T-cell (primary cell): ENCODE results near the gene POLR3A. TPM values are rescaled to one million over a fixed set of nuclear protein-coding genes. Genes with fewer than 3 reads are reported as not detected.

Source experiments
- ATAC-seq, 4 experiments: fragments of 200-7000 bp in 3 of 4; fragments of 150-1000 bp in 1 of 4; cut with Tn5 transposase; replicated peaks in 1 of 4; 1 replicate in 3 of 4; 2 replicates in 1 of 4; pipeline ENCODE4 v1.10.0; 2021; ENCODE audit warnings: moderate library complexity in 3 of 4, mild to moderate bottlenecking in 2 of 4, moderate number of reproducible peaks in 1 of 4
- CTCF ChIA-PET, 2 donors: fragments of 300-600 bp; sonication (Branson Sonifier 250); formaldehyde crosslinking; loops; one replicate each; lab custom pipeline; 2022; ENCODE audit warnings: antibody characterized with exemption in 2 of 2; lab: Charles Lee
- POLR2A ChIA-PET, 2 donors: fragments of 300-600 bp; sonication (Branson Sonifier 250); formaldehyde crosslinking; loops; one replicate each; lab custom pipeline; 2022; ENCODE audit warnings: antibody characterized with exemption in 2 of 2; lab: Charles Lee
- DNase-seq, 35 experiments: peaks; one replicate each; pipeline versions ENCODE4 v3.0.0 to v3.0.0-alpha.2; 2013 to 2023
- H3K27ac ChIP-seq: one replicate; pipeline ENCODE4 v1.5.1; 2013; ENCODE audit warnings: low read length
- H3K27me3 ChIP-seq, 2 experiments: replicated peaks in 1 of 2; 1 replicate in 1 of 2; 2 replicates in 1 of 2; pipeline versions ENCODE4 v1.6.1 to v1.7.0; 2013; ENCODE audit warnings: low read length in 1 of 2, mixed read lengths in 1 of 2; ENCODE audit not compliant: control insufficient read depth in 2 of 2, insufficient read depth in 2 of 2; ENCODE audit errors: extremely low read depth in 1 of 2
- H3K36me3 ChIP-seq, 2 donors: 1 replicate in 1 of 2; 2 replicates in 1 of 2; pipeline versions ENCODE4 v1.6.1 to v1.7.0; 2013; ENCODE audit warnings: low read length in 1 of 2; ENCODE audit not compliant: control insufficient read depth in 2 of 2, insufficient read depth in 1 of 2; ENCODE audit errors: extremely low read depth in 1 of 2
- H3K4me1 ChIP-seq, 2 experiments: 1 replicate in 1 of 2; 2 replicates in 1 of 2; pipeline versions ENCODE4 v1.6.1 to v1.7.0; 2013; ENCODE audit warnings: low read length in 2 of 2, mixed read lengths in 1 of 2; ENCODE audit not compliant: insufficient read depth in 2 of 2, control insufficient read depth in 1 of 2; ENCODE audit errors: extremely low read depth in 1 of 2
- H3K4me3 ChIP-seq, 2 donors: 1 replicate in 1 of 2; 2 replicates in 1 of 2; pipeline versions ENCODE4 v1.5.1 to v1.7.0; 2013; ENCODE audit warnings: mild to moderate bottlenecking in 2 of 2, low read length in 1 of 2, moderate library complexity in 1 of 2; ENCODE audit not compliant: control insufficient read depth in 1 of 2; ENCODE audit errors: extremely low read depth in 1 of 2
- H3K9me3 ChIP-seq: 2 replicates; pipeline ENCODE4 v1.7.0; 2013
- H3K27ac Mint-ChIP-seq, 2 donors: one replicate each; pipeline ENCODE4 v1.8.0; 2020 to 2021; ENCODE audit warnings: mild to moderate bottlenecking in 2 of 2, mixed read lengths in 2 of 2
- H3K27me3 Mint-ChIP-seq, 2 donors: one replicate each; pipeline ENCODE4 v1.8.0; 2021 to 2022; ENCODE audit warnings: mixed read lengths in 2 of 2
- H3K36me3 Mint-ChIP-seq: one replicate; pipeline ENCODE4 v1.8.0; 2021; ENCODE audit warnings: mixed read lengths
- H3K4me1 Mint-ChIP-seq, 3 donors: one replicate each; pipeline ENCODE4 v1.8.0; 2020 to 2022; ENCODE audit warnings: mixed read lengths in 3 of 3, mild to moderate bottlenecking in 1 of 3
- H3K4me3 Mint-ChIP-seq, 3 donors: one replicate each; pipeline ENCODE4 v1.8.0; 2020 to 2022; ENCODE audit warnings: mild to moderate bottlenecking in 3 of 3, mixed read lengths in 3 of 3, moderate library complexity in 3 of 3
- H3K9me3 Mint-ChIP-seq, 3 donors: one replicate each; pipeline ENCODE4 v1.8.0; 2020 to 2022; ENCODE audit warnings: mixed read lengths in 3 of 3
- WGBS: methylation state at CpG from one replicate; pipeline ENCODE4 v1.1.5; 2013; ENCODE audit warnings: missing lambda C conversion rate; ENCODE audit not compliant: insufficient coverage; 5-methylcytosine and 5-hydroxymethylcytosine counted together
- total RNA-seq, 35 experiments: library from RNA in 6 of 35; stranded (reverse) in 6 of 35; fragments of 120-200 nt in 1 of 35; gene quantifications; one replicate each; pipeline versions ENCODE4 v1.2.1 to v1.2.4 and lab custom pipeline; 2013 to 2026

The POLR3A gene
- total RNA-seq, 5 donors from 2014 or later (not counting 1 experiment from before 2014, with no cell fraction given): 14.5 to 16.9 (median 16.5) TPM

DNA sequence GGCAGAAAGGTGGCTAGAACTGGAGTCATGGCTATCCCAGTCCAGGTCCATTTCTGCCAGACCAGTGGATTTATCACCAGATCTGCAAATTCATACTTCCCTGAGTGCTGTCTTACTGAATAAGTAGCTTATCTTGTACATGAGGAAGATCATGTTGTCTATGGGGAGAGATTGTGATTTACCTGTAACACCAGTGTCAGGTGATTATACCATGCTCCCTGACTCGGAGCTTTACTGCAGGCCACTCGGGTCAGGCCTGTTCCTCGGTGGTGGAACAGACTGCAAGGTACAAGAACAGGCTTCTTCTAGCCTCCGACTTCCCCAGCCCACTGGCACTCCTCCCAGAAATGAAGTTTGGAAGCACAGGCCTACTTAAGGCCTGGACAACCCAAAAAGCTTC is 60.2 kb downstream of the POLR3A start:
- Mint-ChIP-seq H3K4me1 (peaks cover 0 to 14% (median 13%) of the 10 kb centered on the region in 3 donors), H3K4me3 (no peak overlapping the region), H3K9me3 (peaks cover 0 to 4% (median 0%) of the 10 kb centered on the region in 3 donors), H3K27me3 (peaks cover 1 to 5% of the 10 kb centered on the region in 2 donors), H3K27ac (no peak overlapping the region), H3K36me3 (no peaks in the 10 kb centered on the region)
- Histone ChIP-seq H3K4me3 (no peak overlapping the region), H3K4me1 (peaks cover 0 to 6% of the 10 kb centered on the region in 2 experiments), H3K36me3 (no peaks in the 10 kb centered on the region), H3K27ac (no peak overlapping the region), H3K27me3 (peaks cover 0 to 2% of the 10 kb centered on the region in 2 experiments), H3K9me3 (no peaks in the 10 kb centered on the region)
- ATAC-seq (no peak), DNase-seq (no peak)
- CTCF ChIA-PET: no interaction called here
- POLR2A ChIA-PET: no interaction called here
- WGBS: 93% methylated on average over 3 of the region's 4 CpGs

DNA sequence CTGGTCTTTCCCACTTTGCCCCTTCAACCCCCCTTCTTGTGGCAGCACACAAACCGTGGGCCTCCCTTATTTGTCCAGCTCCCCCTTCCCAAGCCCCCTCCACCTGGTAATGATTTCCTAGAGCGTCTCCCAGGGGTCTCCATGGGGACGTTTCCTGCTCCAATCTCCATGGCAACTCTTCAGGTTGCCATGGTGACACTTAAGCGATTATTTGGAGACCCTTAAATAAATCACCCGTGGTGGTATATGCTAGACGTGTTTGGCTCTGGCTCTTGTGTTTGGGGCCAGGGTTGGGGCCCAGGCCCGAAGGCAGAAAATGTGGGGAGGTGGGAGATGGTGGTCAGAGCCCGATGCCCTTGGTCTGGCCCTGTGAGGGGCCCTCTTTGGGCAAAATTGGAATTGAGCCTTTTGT is 61.7 kb downstream of the POLR3A start:
- 67% methylated on average over 6 of the region's 8 CpGs for WGBS
- Histone ChIP-seq H3K27ac (no peak overlapping the region), H3K9me3 (no peaks in the 10 kb centered on the region), H3K4me3 (no peak overlapping the region), H3K4me1 (peaks cover 0 to 6% of the 10 kb centered on the region in 2 experiments), H3K27me3 (peaks cover 0 to 7% of the 10 kb centered on the region in 2 experiments), H3K36me3 (no peaks in the 10 kb centered on the region)
- Mint-ChIP-seq H3K27ac (no peak overlapping the region), H3K27me3 (peaks cover 6 to 7% of the 10 kb centered on the region in 2 donors), H3K4me3 (no peak overlapping the region), H3K4me1 (peaks cover 0 to 14% (median 13%) of the 10 kb centered on the region in 3 donors), H3K36me3 (no peaks in the 10 kb centered on the region), H3K9me3 (peaks cover 0 to 4% (median 0%) of the 10 kb centered on the region in 3 donors)
- DNase-seq (no peak), ATAC-seq (no peak)
- CTCF ChIA-PET: no interaction called here
- POLR2A ChIA-PET: no interaction called here

DNA sequence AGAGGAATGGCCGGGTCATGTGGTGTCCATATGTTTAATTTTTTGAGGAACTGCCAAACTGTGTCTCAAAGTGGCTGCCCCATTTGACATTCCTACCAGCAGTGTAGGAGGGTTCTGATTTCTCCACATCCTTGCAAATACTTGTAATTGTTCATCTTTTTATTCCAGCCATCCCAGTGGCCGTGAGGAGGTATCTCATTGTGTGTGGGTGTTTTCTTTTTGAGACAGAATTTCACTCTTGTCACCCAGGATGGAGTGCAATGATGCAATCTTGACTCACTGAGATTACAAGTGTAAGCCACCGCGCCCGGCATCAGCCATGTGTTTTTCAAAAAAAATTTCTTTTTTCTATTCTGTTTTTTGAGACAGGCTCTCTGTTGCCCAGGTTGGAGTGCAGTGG is 64.0 kb downstream of the POLR3A start:
- H3K4me1 Mint-ChIP-seq: no peaks in the 10 kb centered on the region
- peaks cover 7 to 10% of the 10 kb centered on the region in 2 donors for H3K27me3 Mint-ChIP-seq
- ATAC-seq: no peak
- no peak for DNase-seq
- Histone ChIP-seq H3K36me3 (no peaks in the 10 kb centered on the region), H3K9me3 (no peaks in the 10 kb centered on the region), H3K4me3 (no peak overlapping the region), H3K27me3 (peaks cover 0 to 10% of the 10 kb centered on the region in 2 experiments), H3K4me1 (no peaks in the 10 kb centered on the region), H3K27ac (no peak overlapping the region)
- peaks cover 0 to 4% (median 0%) of the 10 kb centered on the region in 3 donors for H3K9me3 Mint-ChIP-seq
- no peaks in the 10 kb centered on the region for H3K36me3 Mint-ChIP-seq
- H3K4me3 Mint-ChIP-seq: no peak overlapping the region
- CTCF ChIA-PET: no interaction called here
- H3K27ac Mint-ChIP-seq: no peak overlapping the region
- WGBS: 45% methylated on average over 4 of the region's 5 CpGs
- POLR2A ChIA-PET: no interaction called here

- no peaks in the 10 kb centered on the region for H3K4me1 ChIP-seq
- CTCF ChIA-PET: interaction anchor here in 1 of 2 donors (0.6 kb wide), 1 partner anchor 29 kb away, joined by 6 read pairs; no protein-coding TSS in a partner anchor
- H3K4me3 ChIP-seq: no peak overlapping the region
- Mint-ChIP-seq H3K4me3 (no peak overlapping the region), H3K27ac (no peak overlapping the region), H3K36me3 (no peaks in the 10 kb centered on the region), H3K27me3 (peaks cover 7 to 10% of the 10 kb centered on the region in 2 donors), H3K9me3 (peaks cover 0 to 4% (median 0%) of the 10 kb centered on the region in 3 donors), H3K4me1 (no peaks in the 10 kb centered on the region)
- no peaks in the 10 kb centered on the region for H3K9me3 ChIP-seq
- H3K27me3 ChIP-seq: peaks cover 0 to 14% of the 10 kb centered on the region in 2 experiments
- no peaks in the 10 kb centered on the region for H3K36me3 ChIP-seq
- no peak for DNase-seq
- no peak overlapping the region for H3K27ac ChIP-seq
- POLR2A ChIA-PET: no interaction called here
- WGBS: no CpG with 5 or more reads among the region's 1 CpG
- no peak for ATAC-seq
Measured at GRCh38 chr10:77964811-77965210, 64.5 kb downstream of the POLR3A start.

- peaks cover 11 to 15% of the 10 kb centered on the region in 2 donors for H3K27me3 Mint-ChIP-seq
- ChIA-PET CTCF (no interaction called here), POLR2A (no interaction called here)
- no peaks in the 10 kb centered on the region for H3K36me3 ChIP-seq
- H3K4me1 ChIP-seq: no peaks in the 10 kb centered on the region
- H3K27ac ChIP-seq: no peak overlapping the region
- peaks cover 0 to 14% of the 10 kb centered on the region in 2 experiments for H3K27me3 ChIP-seq
- H3K4me3 Mint-ChIP-seq: no peak overlapping the region
- H3K9me3 ChIP-seq: no peaks in the 10 kb centered on the region
- ATAC-seq: no peak
- peaks cover 0 to 4% (median 0%) of the 10 kb centered on the region in 3 donors for H3K9me3 Mint-ChIP-seq
- no peak overlapping the region for H3K4me3 ChIP-seq
- DNase-seq: no peak
- H3K36me3 Mint-ChIP-seq: no peaks in the 10 kb centered on the region
- no peak overlapping the region for H3K27ac Mint-ChIP-seq
- 98% methylated on average over 5 of the region's 7 CpGs for WGBS
- no peaks in the 10 kb centered on the region for H3K4me1 Mint-ChIP-seq
Measured at GRCh38 chr10:77963901-77964300, 65.4 kb downstream of the POLR3A start.

GRCh38 chr10:77962350-77963146 is 66.8 kb downstream of the POLR3A start:
- H3K36me3 ChIP-seq: no peaks in the 10 kb centered on the region
- Mint-ChIP-seq H3K27me3 (peaks cover 13 to 18% of the 10 kb centered on the region in 2 donors), H3K4me3 (no peak overlapping the region), H3K36me3 (no peaks in the 10 kb centered on the region), H3K4me1 (no peaks in the 10 kb centered on the region), H3K27ac (no peak overlapping the region), H3K9me3 (peaks cover 0 to 4% (median 0%) of the 10 kb centered on the region in 3 donors)
- ChIA-PET POLR2A (interaction anchor here in 1 of 2 donors (0.7 kb wide), 1 partner anchor 735 kb away, joined by 3 read pairs; no protein-coding TSS in a partner anchor), CTCF (no interaction called here)
- H3K4me3 ChIP-seq: no peak overlapping the region
- DNase-seq (no peak), ATAC-seq (no peak)
- no peaks in the 10 kb centered on the region for H3K4me1 ChIP-seq
- H3K9me3 ChIP-seq: no peaks in the 10 kb centered on the region
- WGBS: 78% methylated on average over 4 of the region's 7 CpGs
- H3K27me3 ChIP-seq: peaks cover 0 to 14% of the 10 kb centered on the region in 2 experiments
- H3K27ac ChIP-seq: no peak overlapping the region
